IMR-90 (cell line): ENCODE measurements around the gene WBP1L. TPM values are rescaled to one million over a fixed set of nuclear protein-coding genes. Genes with fewer than 3 reads are reported as not detected.

Source experiments
- CHD1 ChIP-seq: IDR thresholded peaks from 2 replicates; pipeline ENCODE4 v1.6.1; 2012; ENCODE audit warnings: low read depth, low read length, improper control_type of control experiment
- polyA plus RNA-seq, 3 experiments: library from polyadenylated mRNA; depleted of rRNA; stranded (reverse); fragments of >200 nt; gene quantifications; 2 replicates each; pipeline ENCODE4 v1.2.3, GENCODE V29; 2012; ENCODE audit warnings: low replicate concordance in 1 of 3
- total RNA-seq: library from RNA; depleted of rRNA; stranded (reverse); fragments of >200 nt; gene quantifications from 2 replicates; pipeline ENCODE4 v1.2.3, GENCODE V29; 2012
- TF ChIP-seq, protein P1 (sequence below): conservative IDR thresholded peaks from 2 replicates; pipeline ENCODE4 v1.5.1; 2012; ENCODE audit warnings: mild to moderate bottlenecking, low read depth, low read length, improper control_type of control experiment

Gene WBP1L
- total and polyA plus RNA-seq, 2 of the 4 experiments (the other 2 are of a cell fraction) = 20.7 to 31.0 TPM

DNA sequence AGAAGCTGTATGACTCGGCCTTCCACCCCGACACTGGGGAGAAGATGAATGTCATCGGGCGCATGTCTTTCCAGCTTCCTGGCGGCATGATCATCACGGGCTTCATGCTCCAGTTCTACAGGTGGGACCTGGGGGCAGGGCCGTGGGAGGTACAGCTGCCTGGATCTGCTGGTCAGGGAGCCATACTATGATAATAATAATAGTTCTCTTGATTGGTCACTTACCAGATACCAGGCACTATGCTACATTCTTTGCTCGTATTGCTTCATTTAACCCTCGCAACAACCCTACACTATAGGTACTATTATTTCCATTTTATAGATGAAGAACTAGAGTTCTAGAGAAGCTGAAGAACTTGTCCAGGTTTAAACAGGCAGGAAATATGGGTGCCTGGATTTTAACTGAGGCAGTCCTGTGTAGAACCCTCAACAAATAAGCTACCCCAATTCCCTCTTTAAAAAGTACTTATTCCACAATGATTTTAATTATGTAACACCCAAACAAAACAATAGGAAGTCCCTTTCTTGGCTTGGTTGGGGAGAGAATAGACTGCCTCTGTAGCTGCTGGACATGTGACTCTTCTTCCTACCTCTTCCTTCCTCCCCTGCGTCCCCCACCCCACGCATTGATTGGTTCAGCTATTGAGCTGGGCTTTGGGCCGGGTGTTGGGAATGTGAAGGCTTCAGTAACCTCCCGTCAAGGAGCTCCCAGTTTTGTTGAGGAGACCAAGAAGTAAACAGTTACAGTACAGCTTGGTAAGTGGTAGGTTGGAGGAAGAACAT lies 16.5 kb upstream of the WBP1L start (continued):
- TF ChIP-seq, protein P1, sequence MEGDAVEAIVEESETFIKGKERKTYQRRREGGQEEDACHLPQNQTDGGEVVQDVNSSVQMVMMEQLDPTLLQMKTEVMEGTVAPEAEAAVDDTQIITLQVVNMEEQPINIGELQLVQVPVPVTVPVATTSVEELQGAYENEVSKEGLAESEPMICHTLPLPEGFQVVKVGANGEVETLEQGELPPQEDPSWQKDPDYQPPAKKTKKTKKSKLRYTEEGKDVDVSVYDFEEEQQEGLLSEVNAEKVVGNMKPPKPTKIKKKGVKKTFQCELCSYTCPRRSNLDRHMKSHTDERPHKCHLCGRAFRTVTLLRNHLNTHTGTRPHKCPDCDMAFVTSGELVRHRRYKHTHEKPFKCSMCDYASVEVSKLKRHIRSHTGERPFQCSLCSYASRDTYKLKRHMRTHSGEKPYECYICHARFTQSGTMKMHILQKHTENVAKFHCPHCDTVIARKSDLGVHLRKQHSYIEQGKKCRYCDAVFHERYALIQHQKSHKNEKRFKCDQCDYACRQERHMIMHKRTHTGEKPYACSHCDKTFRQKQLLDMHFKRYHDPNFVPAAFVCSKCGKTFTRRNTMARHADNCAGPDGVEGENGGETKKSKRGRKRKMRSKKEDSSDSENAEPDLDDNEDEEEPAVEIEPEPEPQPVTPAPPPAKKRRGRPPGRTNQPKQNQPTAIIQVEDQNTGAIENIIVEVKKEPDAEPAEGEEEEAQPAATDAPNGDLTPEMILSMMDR = no peak
- TF ChIP-seq CHD1 = no peak
